Loucy (cell line): ENCODE measurements around the gene IDI2.

ENCODE experiments used
- H2AFZ ChIP-seq: fragments of 200-600 bp; sonication (generic); 2 replicates; pipeline ENCODE4 v1.6.0; 2016; ENCODE audit warnings: antibody characterized with exemption, mild to moderate bottlenecking, low read length, moderate library complexity
- H3F3A ChIP-seq: fragments of 200-600 bp; 2 replicates; pipeline ENCODE4 v1.6.0; 2016; ENCODE audit warnings: antibody characterized with exemption, low read depth, mild to moderate bottlenecking
- H3K27me3 ChIP-seq: fragments of 200-600 bp; sonication (generic); 2 replicates; pipeline ENCODE4 v1.6.1; 2014; ENCODE audit warnings: low read length, mild to moderate bottlenecking; ENCODE audit not compliant: insufficient read depth, poor library complexity, severe bottlenecking
- H3K36me3 ChIP-seq: fragments of 200-600 bp; sonication (generic); 2 replicates; pipeline ENCODE4 v1.6.1; 2016; ENCODE audit warnings: low read length; ENCODE audit not compliant: insufficient read depth
- H3K4me1 ChIP-seq: fragments of 200-600 bp; sonication (generic); 2 replicates; pipeline ENCODE4 v1.5.1; 2014; ENCODE audit warnings: low read length, mild to moderate bottlenecking; ENCODE audit not compliant: insufficient read depth, poor library complexity, severe bottlenecking
- H3K4me2 ChIP-seq: fragments of 200-600 bp; sonication (generic); 2 replicates; pipeline ENCODE4 v1.6.0; 2014; ENCODE audit warnings: antibody characterized with exemption, low read length, low read depth, mild to moderate bottlenecking; ENCODE audit not compliant: poor library complexity, severe bottlenecking
- H3K4me3 ChIP-seq: fragments of 200-600 bp; sonication (generic); 2 replicates; pipeline ENCODE4 v1.5.1; 2014; ENCODE audit warnings: low read length, mild to moderate bottlenecking, mixed read lengths; ENCODE audit not compliant: poor library complexity, severe bottlenecking
- H3K79me2 ChIP-seq: fragments of 200-600 bp; sonication (generic); 2 replicates; pipeline ENCODE4 v1.6.1; 2014; ENCODE audit warnings: low read length; ENCODE audit not compliant: insufficient read depth
- H3K9ac ChIP-seq: fragments of 200-600 bp; sonication (generic); 2 replicates; pipeline ENCODE4 v1.6.0; 2014; ENCODE audit warnings: mild to moderate bottlenecking, low read depth, low read length, moderate library complexity; ENCODE audit not compliant: poor library complexity, severe bottlenecking
- H3K9me2 ChIP-seq: fragments of 200-600 bp; sonication (generic); replicated peaks from 2 replicates; pipeline ENCODE4 v1.6.1; 2016; ENCODE audit warnings: low read depth, low read length, mixed read lengths
- H3K9me3 ChIP-seq: fragments of 200-600 bp; sonication (generic); 2 replicates; pipeline ENCODE4 v1.6.1; 2014; ENCODE audit warnings: mild to moderate bottlenecking, antibody characterized with exemption, low read length, low read depth; ENCODE audit not compliant: insufficient read depth
- H4K20me1 ChIP-seq: fragments of 200-600 bp; sonication (generic); 2 replicates; pipeline ENCODE4 v1.6.0; 2014; ENCODE audit warnings: antibody characterized with exemption, low read length, mild to moderate bottlenecking; ENCODE audit not compliant: insufficient read depth, poor library complexity, severe bottlenecking
- EZH2phosphoT487 ChIP-seq: fragments of 200-600 bp; IDR thresholded peaks from 2 replicates; pipeline ENCODE4 v1.6.1; 2018; ENCODE audit warnings: antibody characterized with exemption, mild to moderate bottlenecking, moderate library complexity, borderline replicate concordance
- TF ChIP-seq, protein P1 (sequence below): fragments of 200-600 bp; sonication (generic); conservative IDR thresholded peaks from 2 replicates; pipeline ENCODE4 v1.5.1; 2014; ENCODE audit warnings: mild to moderate bottlenecking, antibody characterized with exemption, low read length

IDI2 gene

DNA sequence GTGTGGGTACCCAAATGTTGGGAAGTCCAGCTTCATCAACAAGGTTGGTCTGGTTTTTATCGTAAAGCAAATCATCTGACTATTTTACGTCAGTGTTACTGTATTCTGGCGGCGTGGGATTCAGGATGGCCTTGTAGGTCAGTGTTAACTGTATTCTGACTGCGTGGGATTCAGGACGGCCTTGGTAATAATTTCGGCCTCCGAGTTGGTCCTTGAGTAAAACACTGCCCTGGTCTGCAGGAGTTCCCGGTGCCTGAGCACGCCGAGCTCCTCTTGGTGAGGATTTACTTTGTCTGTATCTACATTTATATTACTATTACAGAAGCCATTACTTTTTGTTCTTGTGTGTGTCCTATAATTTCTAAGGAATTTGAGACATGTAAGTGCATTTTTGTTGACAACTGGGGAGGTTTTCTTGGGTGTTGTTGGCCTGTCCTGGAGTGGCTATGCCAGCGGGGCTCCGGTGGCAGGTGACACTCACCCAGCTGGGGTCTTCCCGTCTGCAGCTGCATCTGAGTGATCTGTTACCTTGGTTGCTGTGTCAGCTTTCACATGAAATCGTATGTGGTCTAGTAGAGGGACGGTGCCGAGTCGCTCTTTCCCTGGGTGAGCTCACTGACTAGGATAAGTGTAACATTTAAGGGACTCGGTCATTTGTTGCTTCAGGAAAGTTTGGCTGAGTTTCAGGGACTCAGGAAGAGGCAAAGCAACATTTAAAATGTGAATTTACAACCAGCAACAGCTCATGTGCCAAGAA is 28.2 kb downstream of the IDI2 start:
- no peaks in the 10 kb centered on the region for H3K27me3 ChIP-seq
- no peak overlapping the region for H3K4me3 ChIP-seq
- no peaks in the 10 kb centered on the region for H3F3A ChIP-seq
- no peak overlapping the region for H3K4me2 ChIP-seq
- H3K36me3 ChIP-seq: peaks cover 91% of the 10 kb centered on the region
- H3K9me2 ChIP-seq: no peaks in the 10 kb centered on the region
- H3K9ac ChIP-seq: no peak overlapping the region
- H3K9me3 ChIP-seq: peaks cover 5% of the 10 kb centered on the region; the same call in 1 of the 2 replicates
- peaks cover 13% of the 10 kb centered on the region for H3K79me2 ChIP-seq
- H2AFZ ChIP-seq: no peak overlapping the region
- no peaks in the 10 kb centered on the region for H3K4me1 ChIP-seq
- no peaks in the 10 kb centered on the region for H4K20me1 ChIP-seq
- TF ChIP-seq, protein P1, sequence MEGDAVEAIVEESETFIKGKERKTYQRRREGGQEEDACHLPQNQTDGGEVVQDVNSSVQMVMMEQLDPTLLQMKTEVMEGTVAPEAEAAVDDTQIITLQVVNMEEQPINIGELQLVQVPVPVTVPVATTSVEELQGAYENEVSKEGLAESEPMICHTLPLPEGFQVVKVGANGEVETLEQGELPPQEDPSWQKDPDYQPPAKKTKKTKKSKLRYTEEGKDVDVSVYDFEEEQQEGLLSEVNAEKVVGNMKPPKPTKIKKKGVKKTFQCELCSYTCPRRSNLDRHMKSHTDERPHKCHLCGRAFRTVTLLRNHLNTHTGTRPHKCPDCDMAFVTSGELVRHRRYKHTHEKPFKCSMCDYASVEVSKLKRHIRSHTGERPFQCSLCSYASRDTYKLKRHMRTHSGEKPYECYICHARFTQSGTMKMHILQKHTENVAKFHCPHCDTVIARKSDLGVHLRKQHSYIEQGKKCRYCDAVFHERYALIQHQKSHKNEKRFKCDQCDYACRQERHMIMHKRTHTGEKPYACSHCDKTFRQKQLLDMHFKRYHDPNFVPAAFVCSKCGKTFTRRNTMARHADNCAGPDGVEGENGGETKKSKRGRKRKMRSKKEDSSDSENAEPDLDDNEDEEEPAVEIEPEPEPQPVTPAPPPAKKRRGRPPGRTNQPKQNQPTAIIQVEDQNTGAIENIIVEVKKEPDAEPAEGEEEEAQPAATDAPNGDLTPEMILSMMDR: no peak
- TF ChIP-seq EZH2phosphoT487: no peak

DNA sequence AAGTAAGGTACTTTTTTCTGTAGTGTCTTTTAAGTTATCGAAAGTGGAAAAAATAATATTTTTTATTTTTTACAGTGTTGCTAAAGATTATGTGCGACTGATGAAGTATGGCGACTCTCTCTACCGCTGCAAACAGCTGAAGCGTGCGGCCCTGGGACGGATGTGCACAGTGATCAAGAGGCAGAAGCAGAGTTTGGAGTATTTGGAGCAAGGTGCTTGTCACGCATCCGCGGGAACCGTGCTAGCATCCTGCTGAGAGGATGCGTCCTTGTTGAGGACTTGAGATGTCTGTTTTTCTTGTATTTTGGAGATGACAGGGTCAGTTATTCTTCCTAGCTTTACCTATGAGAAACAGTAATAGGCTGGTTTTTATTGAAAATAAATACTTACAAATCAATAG is 29.6 kb downstream of the IDI2 start:
- TF ChIP-seq EZH2phosphoT487: no peak
- TF ChIP-seq, protein P1: no peak
- Histone ChIP-seq H3K4me1 (peaks cover 2% of the 10 kb centered on the region), H4K20me1 (peaks cover 4% of the 10 kb centered on the region), H3K27me3 (no peaks in the 10 kb centered on the region), H3K4me2 (no peak overlapping the region), H2AFZ (no peak overlapping the region), H3K4me3 (no peak overlapping the region), H3K79me2 (peaks cover 20% of the 10 kb centered on the region), H3K9me3 (no peaks in the 10 kb centered on the region), H3K36me3 (peaks cover 80% of the 10 kb centered on the region; the same call in 1 of the 2 replicates), H3K9me2 (no peaks in the 10 kb centered on the region), H3K9ac (no peak overlapping the region), H3F3A (no peaks in the 10 kb centered on the region)

DNA sequence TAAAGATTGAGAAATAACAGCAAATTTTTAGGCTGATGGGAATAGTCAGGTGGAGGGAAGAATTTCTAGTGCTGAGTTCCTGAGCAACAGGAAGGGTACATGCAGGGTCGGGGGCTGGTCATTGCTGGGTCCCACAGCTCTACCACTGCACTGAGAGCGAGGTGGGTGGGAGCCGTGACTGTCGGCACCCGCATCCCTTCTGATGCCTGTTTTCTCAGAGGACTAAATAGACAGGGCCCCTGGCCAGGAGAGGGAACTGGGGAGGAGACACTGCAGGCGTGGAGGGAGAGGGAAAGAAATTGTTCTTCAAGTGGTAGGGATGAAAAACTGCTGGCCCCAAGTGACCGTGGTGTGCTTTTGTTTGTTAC is 30.1 kb downstream of the IDI2 start:
- Histone ChIP-seq H3K79me2 (peaks cover 25% of the 10 kb centered on the region), H3K36me3 (peaks cover 75% of the 10 kb centered on the region; the same call in 1 of the 2 replicates), H4K20me1 (peaks cover 9% of the 10 kb centered on the region), H3K4me2 (no peak overlapping the region), H3K27me3 (no peaks in the 10 kb centered on the region), H3F3A (no peaks in the 10 kb centered on the region), H3K9me3 (no peaks in the 10 kb centered on the region), H3K9me2 (no peaks in the 10 kb centered on the region), H3K9ac (no peak overlapping the region), H3K4me3 (no peak overlapping the region), H2AFZ (no peak overlapping the region), H3K4me1 (peaks cover 7% of the 10 kb centered on the region)
- TF ChIP-seq, protein P1: no peak
- no peak for TF ChIP-seq EZH2phosphoT487
